ENCODE results near the gene ARX. TPM values are rescaled to one million over a fixed set of nuclear protein-coding genes. Genes with fewer than 3 reads are reported as not detected.

The ARX gene
- total RNA-seq, 1 experiment from 2014 or later = 0.22 TPM

DNA sequence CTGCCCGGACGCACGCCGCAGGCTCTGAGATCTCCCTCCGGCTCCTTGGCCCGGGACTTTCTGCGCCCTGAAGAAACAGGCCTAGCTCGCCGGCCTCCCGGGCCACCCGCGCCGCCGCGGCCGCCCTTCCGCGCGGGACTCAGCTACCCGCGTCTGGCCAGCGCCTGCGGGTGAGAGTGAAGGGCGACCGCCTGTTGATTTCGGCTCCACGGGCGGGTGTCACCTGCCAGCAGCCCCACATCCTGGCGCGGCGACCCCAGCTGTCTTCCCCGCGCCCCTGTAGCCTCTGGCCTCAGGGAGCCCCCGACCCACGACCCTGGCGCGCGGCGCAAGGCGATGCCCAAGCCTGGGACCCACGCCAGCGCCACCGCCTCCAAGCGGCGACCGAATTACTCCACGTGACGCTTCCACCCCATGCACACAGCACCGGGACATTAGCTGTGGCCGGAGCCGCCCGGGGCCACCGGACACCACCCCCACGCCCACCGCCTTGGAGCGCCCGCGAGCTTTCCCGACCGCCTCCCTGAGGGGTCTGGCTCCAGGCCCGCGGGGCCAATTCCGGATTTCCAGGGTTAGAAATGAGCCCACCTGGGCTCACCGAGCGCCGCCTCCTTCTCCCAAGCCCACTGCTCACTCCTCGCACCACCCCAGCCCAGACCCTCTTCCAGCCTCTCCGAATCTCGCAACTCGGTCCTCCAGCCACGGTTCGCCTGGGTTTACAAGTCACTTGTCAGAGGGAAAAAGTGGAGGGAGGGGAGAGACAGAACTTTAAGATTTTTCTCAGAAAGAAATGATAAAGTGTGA lies 10.2 kb downstream of the ARX start:
- Histone ChIP-seq H3K4me3 (replicated peaks in 1 of 2; ENCODE audit: low read depth in 1 of 2, low read length in 2 of 2) (no peak overlapping the region), H2AFZ (ENCODE audit: low read depth, low read length, poor library complexity, severe bottlenecking) (no peak overlapping the region), H3K36me3 (ENCODE audit: control insufficient read depth in 1 of 2, insufficient read depth in 2 of 2, low read length in 2 of 2) (no peaks in the 10 kb centered on the region), H3K27me3 (ENCODE audit: insufficient read depth, low read length) (no peaks in the 10 kb centered on the region), H3K4me1 (ENCODE audit: control insufficient read depth in 1 of 2, insufficient read depth in 2 of 2, low read length in 2 of 2) (no peaks in the 10 kb centered on the region), H4K20me1 (ENCODE audit: insufficient read depth) (no peaks in the 10 kb centered on the region), H3K9me3 (ENCODE audit: control insufficient read depth in 1 of 2, insufficient read depth in 1 of 2, low read depth in 1 of 2, low read length in 2 of 2) (no peaks in the 10 kb centered on the region), H3K79me2 (ENCODE audit: insufficient read depth, low read length) (no peaks in the 10 kb centered on the region), H3K9ac (ENCODE audit: low read length) (no peak overlapping the region), H3K27ac (ENCODE audit: low read depth, low read length) (no peak overlapping the region), H3K4me2 (ENCODE audit: low read length) (no peak overlapping the region), H3K9me2 (ENCODE audit: insufficient read depth) (no peaks in the 10 kb centered on the region)
- CTCF ChIA-PET = no interaction called here
- intact Hi-C loops (cut with micrococcal nuclease) = no loop called here
- BruUV-seq (replicated peaks) = no TSS peak
- no peak for DNase-seq (ENCODE audit: low read depth, low spot score)
- ATAC-seq = no peak
- RAD21 ChIA-PET (ENCODE audit: low non-redundant PET in 1 of 2, low total read pairs in 2 of 2, uncharacterized antibody in 2 of 2, unreplicated experiment in 2 of 2) = no interaction called here
- POLR2A ChIA-PET = no interaction called here
- TF ChIP-seq, protein P1, sequence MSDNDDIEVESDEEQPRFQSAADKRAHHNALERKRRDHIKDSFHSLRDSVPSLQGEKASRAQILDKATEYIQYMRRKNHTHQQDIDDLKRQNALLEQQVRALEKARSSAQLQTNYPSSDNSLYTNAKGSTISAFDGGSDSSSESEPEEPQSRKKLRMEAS (IDR thresholded peaks at IDR 0.05) = no peak
- no peak for TF ChIP-seq SP1 (IDR thresholded peaks at IDR 0.05; ENCODE audit: low read depth)
- no peak for TF ChIP-seq TCF7L2 (IDR thresholded peaks at IDR 0.05; ENCODE audit: borderline replicate concordance, extremely low read depth, insufficient read depth, insufficient read length)
- TF ChIP-seq EZH2 (IDR thresholded peaks at IDR 0.05) = no peak
- TF ChIP-seq POLR2AphosphoS5 (IDR thresholded peaks at IDR 0.05; ENCODE audit: low read depth, low read length) = no peak
- no peak for TF ChIP-seq RAD21 (IDR thresholded peaks at IDR 0.05; ENCODE audit: low read depth)
- no peak for TF ChIP-seq EGR1 (IDR thresholded peaks at IDR 0.05; ENCODE audit: low read depth)
- TF ChIP-seq, protein P2, sequence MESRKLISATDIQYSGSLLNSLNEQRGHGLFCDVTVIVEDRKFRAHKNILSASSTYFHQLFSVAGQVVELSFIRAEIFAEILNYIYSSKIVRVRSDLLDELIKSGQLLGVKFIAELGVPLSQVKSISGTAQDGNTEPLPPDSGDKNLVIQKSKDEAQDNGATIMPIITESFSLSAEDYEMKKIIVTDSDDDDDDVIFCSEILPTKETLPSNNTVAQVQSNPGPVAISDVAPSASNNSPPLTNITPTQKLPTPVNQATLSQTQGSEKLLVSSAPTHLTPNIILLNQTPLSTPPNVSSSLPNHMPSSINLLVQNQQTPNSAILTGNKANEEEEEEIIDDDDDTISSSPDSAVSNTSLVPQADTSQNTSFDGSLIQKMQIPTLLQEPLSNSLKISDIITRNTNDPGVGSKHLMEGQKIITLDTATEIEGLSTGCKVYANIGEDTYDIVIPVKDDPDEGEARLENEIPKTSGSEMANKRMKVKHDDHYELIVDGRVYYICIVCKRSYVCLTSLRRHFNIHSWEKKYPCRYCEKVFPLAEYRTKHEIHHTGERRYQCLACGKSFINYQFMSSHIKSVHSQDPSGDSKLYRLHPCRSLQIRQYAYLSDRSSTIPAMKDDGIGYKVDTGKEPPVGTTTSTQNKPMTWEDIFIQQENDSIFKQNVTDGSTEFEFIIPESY (IDR thresholded peaks at IDR 0.05; ENCODE audit: extremely low read depth, insufficient replicate concordance, low read length) = no peak
- TF ChIP-seq ELF1 (IDR thresholded peaks at IDR 0.05; ENCODE audit: borderline replicate concordance, low read depth) = no peak
- no peak for TF ChIP-seq SRF (IDR thresholded peaks at IDR 0.05; ENCODE audit: low read depth)
- TF ChIP-seq CBX3 (IDR thresholded peaks at IDR 0.05; ENCODE audit: low read depth) = no peak
- no peak for TF ChIP-seq ZFX (IDR thresholded peaks at IDR 0.05)
- TF ChIP-seq JUND (IDR thresholded peaks at IDR 0.05) = no peak
- no peak for TF ChIP-seq YY1 (IDR thresholded peaks at IDR 0.05; ENCODE audit: extremely low read depth, insufficient replicate concordance, low read depth, low read length)
- TF ChIP-seq SIN3A (IDR thresholded peaks at IDR 0.05; ENCODE audit: low read depth) = no peak

Measured in HCT116 (cell line).